HG03139 (cell line): Measurements from ENCODE around the gene FAM193B.
"Not testable (repeated sequence)": the region's sequence is repeated elsewhere in the genome, so short reads cannot be mapped to it uniquely, and the experiment has no call there.

Experiments used
- ATAC-seq: cut with Tn5 transposase; IDR thresholded peaks from one replicate; pipeline ENCODE4 v1.9.1; 2021; ENCODE audit not compliant: unreplicated experiment

Gene FAM193B

DNA sequence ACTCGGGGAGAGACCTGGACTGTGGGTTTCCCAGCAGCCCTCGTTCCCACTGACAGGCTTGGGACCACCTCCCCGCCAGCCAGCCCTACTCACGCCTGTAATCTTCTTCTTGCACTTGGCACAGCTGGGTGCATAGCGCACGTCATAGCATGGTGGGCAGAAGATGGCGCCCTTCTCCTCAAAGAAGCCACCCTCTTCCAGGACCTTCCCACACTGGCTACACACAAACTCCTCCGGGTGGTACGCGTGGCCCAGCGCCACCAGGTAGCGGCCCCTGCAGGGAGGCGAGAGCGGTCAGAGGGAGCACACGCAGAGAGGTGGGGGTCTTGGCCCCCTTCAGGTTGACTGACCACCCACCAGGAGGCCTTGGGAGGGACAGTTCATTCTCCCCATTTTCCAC lies 66.4 kb downstream of the FAM193B start:
- no peak for ATAC-seq

- ATAC-seq, result no peak
These were observed 67.2 kb downstream of the FAM193B start for GRCh38 chr5:177487144-177487543.

GRCh38 chr5:177486256-177486655 lies 68.1 kb downstream of the FAM193B start:
- no peak for ATAC-seq

GRCh38 chr5:177485753-177486152 lies 68.6 kb downstream of the FAM193B start:
- not testable (repeated sequence) for ATAC-seq

GRCh38 chr5:177484902-177485549 lies 69.3 kb downstream of the FAM193B start:
- no peak for ATAC-seq

DNA sequence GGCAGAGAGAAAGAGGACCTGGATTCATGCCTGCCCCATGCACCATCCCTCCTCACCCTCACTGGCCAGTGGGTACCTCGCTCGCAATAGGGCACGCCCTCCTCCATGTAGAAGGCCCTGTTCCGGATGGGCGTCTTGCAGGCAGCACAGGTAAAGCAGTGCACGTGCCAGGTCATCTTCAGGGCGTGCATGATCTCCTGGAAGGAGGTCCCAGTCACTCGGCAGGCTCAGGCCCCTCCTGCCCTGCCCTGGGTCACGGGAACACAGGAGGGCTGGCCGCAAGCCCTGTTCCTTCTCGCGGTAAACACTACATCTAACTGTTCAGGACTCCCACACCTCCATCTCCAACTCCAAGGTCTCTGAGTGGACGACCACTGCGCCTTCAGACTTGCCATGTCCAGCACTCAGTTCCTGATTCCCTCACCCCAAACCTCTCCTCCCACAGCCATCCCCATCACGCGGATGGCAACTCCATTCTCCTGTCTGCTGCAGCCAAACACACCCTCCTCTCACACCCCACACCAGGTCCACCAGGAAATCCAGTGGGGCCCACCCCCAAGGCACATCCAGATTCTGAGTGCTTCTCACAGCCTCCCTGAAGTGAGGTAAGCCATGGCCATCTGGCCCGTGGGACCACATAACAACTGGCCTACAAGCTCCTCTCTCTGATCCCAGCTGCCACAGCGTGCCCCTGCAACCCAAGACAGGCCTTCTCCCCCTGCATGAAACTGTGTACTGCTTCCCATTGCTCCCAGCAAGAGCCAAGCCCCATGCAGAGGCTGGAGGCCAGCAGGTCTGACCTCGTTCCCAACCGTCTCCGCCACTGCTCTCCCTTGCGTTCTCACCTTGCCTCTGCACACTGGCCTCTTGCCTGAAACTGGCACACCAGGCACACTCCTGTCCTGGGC lies 70.1 kb downstream of the FAM193B start:
- ATAC-seq, result no peak

DNA sequence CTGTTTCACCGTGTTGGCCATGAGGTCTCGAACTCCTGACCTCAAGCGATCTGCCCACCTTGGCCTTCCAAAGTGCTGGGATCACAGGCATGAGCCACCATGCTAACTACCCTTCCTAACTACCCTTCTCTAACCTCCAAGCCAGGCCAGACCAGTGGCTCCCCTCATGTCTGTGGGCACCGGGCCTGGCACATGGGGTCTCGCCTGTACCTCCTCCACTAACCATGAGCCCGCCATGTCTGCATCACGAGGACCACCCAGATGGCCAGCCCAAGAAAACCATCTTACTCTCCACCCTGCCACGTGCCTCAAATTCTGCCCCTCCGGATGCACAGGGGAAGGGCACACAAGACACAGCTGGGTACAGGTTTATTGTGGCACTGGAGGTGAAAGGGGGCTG lies 71.3 kb downstream of the FAM193B start:
- no peak for ATAC-seq

GRCh38 chr5:177482359-177482795 lies 72.0 kb downstream of the FAM193B start:
- no peak for ATAC-seq

DNA sequence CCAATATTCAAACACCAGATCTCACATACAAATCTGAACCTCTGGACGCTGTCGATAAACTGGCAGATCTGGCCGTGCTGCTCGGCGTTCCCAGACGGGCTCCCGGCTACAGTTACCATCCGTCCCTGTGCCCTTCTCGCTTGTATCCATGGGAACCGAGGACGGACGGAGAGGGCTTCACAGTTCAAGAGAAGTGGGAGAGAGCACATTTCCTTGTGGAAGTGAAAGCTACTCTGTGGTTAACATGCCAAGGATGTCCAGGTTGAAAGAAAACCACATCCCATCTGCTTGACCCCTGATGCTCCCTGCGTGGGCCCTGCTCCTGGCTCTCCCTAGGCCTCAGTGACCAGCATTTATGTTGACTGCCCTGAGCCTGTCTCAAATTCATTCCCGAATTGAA lies 74.6 kb downstream of the FAM193B start:
- no peak for ATAC-seq

- no peak for ATAC-seq
These were observed 75.4 kb downstream of the FAM193B start for GRCh38 chr5:177478711-177479646.

- ATAC-seq, result no peak
These were observed 76.5 kb downstream of the FAM193B start for GRCh38 chr5:177477701-177478477.

GRCh38 chr5:177476531-177477233 lies 77.7 kb downstream of the FAM193B start:
- no peak for ATAC-seq

GRCh38 chr5:177475563-177476427 lies 78.6 kb downstream of the FAM193B start:
- ATAC-seq, result no peak

GRCh38 chr5:177474846-177475562 lies 79.4 kb downstream of the FAM193B start:
- ATAC-seq, result no peak

DNA sequence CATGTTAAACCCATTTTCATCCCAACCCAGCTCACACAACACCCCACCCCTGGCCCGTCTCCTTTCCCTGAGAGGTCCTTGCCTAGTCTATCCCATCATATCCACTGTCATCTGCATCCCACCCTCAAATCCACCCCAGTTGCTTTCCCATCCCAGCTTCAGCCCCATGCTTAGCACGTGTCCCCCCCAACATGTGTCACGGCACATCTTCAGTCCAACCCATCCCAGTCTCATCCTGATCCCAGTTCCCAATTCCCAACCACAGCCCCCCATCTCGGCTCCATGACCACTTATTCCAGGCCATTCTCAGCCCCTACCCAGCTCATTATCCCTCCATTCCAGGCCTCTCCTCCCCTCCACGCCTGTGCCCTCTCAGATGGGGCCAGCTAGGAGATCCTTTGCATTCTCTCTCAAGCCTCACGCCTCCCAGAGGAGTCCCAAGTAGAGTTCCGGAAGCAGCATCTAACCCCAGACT lies 80.3 kb downstream of the FAM193B start:
- no peak for ATAC-seq

DNA sequence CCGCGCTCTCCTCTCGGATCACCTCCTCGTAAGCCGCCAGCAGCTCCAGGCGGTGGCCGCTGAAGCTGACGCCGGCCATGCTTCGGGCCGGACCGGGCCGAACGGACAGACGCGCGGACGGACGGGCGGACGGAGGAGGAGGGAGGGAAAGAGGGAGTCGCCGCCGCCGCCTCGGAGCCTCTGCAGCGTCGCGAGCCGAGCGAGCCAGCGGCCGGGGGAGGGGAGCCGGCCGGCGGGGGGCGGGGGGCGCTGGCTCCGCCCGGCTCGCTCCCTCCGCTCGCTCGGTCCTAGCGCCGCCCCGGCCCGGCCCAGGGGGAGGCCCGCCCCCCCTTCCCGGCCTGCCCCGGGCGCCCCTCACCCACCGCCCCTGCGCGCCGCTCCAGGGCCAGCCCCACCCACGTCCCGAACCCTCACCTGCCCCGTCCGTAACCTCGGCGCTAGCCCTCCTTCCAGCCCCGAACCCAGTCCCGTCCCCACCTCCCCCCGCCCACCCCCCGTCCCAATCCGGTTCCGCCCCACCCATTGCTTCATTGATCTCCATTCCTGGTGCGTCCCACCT lies 80.8 kb downstream of the FAM193B start, which contains the start of gene DBN1:
TSS of gene DBN1 (minus strand) at position 192 of the 559 bp plus-strand sequence. CDS start at position 79, 113 bp downstream.
- no peak for ATAC-seq
